Measurements from ENCODE around the gene ATP10D.

Gene ATP10D

GRCh38 chr4:47562297-47562696 lies 77.2 kb downstream of the ATP10D start:
- H3K9me3 ChIP-seq (ENCODE audit: control insufficient read depth, insufficient read depth, low read length): no peaks in the 10 kb centered on the region
- no peaks in the 10 kb centered on the region for H3K36me3 ChIP-seq (ENCODE audit: control insufficient read depth, insufficient read depth, low read length)
- no peaks in the 10 kb centered on the region for H3K27me3 ChIP-seq (ENCODE audit: control insufficient read depth, insufficient read depth, low read length)
- H3K4me3 ChIP-seq (ENCODE audit: low read depth, low read length): no peak overlapping the region
- H3K4me1 ChIP-seq (ENCODE audit: control insufficient read depth, insufficient read depth, low read length): no peaks in the 10 kb centered on the region
- no peak overlapping the region for H3K9ac ChIP-seq (ENCODE audit: low read depth, low read length)

GRCh38 chr4:47566566-47566965 lies 81.5 kb downstream of the ATP10D start:
- no peaks in the 10 kb centered on the region for H3K27me3 ChIP-seq (ENCODE audit: control insufficient read depth, insufficient read depth, low read length)
- no peak overlapping the region for H3K4me3 ChIP-seq (ENCODE audit: low read depth, low read length)
- no peaks in the 10 kb centered on the region for H3K9me3 ChIP-seq (ENCODE audit: control insufficient read depth, insufficient read depth, low read length)
- H3K4me1 ChIP-seq (ENCODE audit: control insufficient read depth, insufficient read depth, low read length): no peaks in the 10 kb centered on the region
- H3K36me3 ChIP-seq (ENCODE audit: control insufficient read depth, insufficient read depth, low read length): no peaks in the 10 kb centered on the region
- H3K9ac ChIP-seq (ENCODE audit: low read depth, low read length): no peak overlapping the region

DNA sequence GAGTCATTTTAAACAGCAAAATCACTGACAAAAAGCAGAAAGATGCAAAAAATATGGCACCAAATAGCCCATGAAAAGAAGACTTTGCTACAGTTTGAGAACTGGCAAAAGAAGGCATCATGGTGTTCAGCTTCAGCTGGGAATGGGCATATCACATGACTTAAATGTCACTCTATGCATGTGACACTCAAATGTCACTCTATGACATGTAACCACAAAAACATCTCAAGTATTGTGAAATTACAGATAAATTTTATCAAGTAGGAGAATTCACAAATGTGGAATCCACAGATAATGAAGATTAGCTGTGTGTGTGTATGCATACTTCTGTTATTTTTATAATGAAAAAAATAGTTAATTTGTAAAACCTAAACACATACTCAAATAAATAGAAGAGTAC lies 81.9 kb downstream of the ATP10D start:
- no peaks in the 10 kb centered on the region for H3K4me1 ChIP-seq (ENCODE audit: control insufficient read depth, insufficient read depth, low read length)
- no peak overlapping the region for H3K4me3 ChIP-seq (ENCODE audit: low read depth, low read length)
- H3K9me3 ChIP-seq (ENCODE audit: control insufficient read depth, insufficient read depth, low read length): no peaks in the 10 kb centered on the region
- no peak overlapping the region for H3K9ac ChIP-seq (ENCODE audit: low read depth, low read length)
- H3K36me3 ChIP-seq (ENCODE audit: control insufficient read depth, insufficient read depth, low read length): no peaks in the 10 kb centered on the region
- no peaks in the 10 kb centered on the region for H3K27me3 ChIP-seq (ENCODE audit: control insufficient read depth, insufficient read depth, low read length)

DNA sequence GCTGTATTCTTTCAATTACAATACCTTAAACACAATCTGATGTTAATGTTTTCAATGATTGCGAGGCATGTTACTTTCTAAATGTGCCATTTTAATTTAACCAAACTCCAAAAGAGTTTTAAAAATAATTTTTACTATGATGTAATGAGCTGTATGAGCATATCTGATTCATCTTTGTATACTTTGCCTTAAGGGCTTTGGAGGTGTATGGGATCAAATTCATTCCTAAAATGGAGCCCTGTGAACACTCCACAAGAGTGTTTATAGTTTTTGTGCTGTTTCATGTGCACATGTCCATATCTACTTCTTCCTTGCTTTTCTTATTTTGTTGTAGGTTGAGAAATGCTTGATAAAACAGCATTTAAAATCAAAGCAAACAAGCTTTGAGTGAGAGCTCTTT lies 82.4 kb downstream of the ATP10D start:
- Histone ChIP-seq H3K4me1 (ENCODE audit: control insufficient read depth, insufficient read depth, low read length) (no peaks in the 10 kb centered on the region), H3K4me3 (ENCODE audit: low read depth, low read length) (no peak overlapping the region), H3K9ac (ENCODE audit: low read depth, low read length) (no peak overlapping the region), H3K9me3 (ENCODE audit: control insufficient read depth, insufficient read depth, low read length) (no peaks in the 10 kb centered on the region), H3K27me3 (ENCODE audit: control insufficient read depth, insufficient read depth, low read length) (no peaks in the 10 kb centered on the region), H3K36me3 (ENCODE audit: control insufficient read depth, insufficient read depth, low read length) (no peaks in the 10 kb centered on the region)

- Histone ChIP-seq H3K9me3 (ENCODE audit: control insufficient read depth, insufficient read depth, low read length) (no peaks in the 10 kb centered on the region), H3K4me1 (ENCODE audit: control insufficient read depth, insufficient read depth, low read length) (no peaks in the 10 kb centered on the region), H3K9ac (ENCODE audit: low read depth, low read length) (no peak overlapping the region), H3K27me3 (ENCODE audit: control insufficient read depth, insufficient read depth, low read length) (no peaks in the 10 kb centered on the region), H3K36me3 (ENCODE audit: control insufficient read depth, insufficient read depth, low read length) (no peaks in the 10 kb centered on the region), H3K4me3 (ENCODE audit: low read depth, low read length) (no peak overlapping the region)
Measured at GRCh38 chr4:47570816-47571215, 85.7 kb downstream of the ATP10D start.

DNA sequence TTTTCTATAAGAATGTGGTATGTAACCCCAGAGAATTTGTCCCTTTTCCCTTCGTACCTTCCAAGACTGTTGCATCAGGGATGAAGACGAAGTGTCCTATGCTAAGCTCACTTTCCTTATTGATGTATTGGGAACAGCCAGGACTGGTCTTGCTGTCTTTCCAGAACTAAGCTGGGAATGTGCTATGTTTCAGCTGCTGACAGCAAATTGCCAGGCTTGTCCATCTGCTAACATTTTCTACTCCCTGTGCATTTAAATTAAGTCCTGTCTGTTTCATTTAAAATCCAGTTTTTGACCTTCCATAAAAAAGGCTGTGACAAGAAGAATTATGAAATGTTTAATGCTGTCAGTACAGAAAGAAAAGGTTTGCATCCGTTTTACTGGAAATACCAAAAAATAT lies 87.9 kb downstream of the ATP10D start:
- H3K36me3 ChIP-seq (ENCODE audit: control insufficient read depth, insufficient read depth, low read length): no peaks in the 10 kb centered on the region

GRCh38 chr4:47577779-47578553 lies 92.9 kb downstream of the ATP10D start:
- no peak overlapping the region for H3K9ac ChIP-seq (ENCODE audit: low read depth, low read length)

More for the DNA sequence above, 87.9 kb downstream of the ATP10D start:
- Histone ChIP-seq H3K9me3 (ENCODE audit: control insufficient read depth, insufficient read depth, low read length) (no peaks in the 10 kb centered on the region), H3K27me3 (ENCODE audit: control insufficient read depth, insufficient read depth, low read length) (no peaks in the 10 kb centered on the region), H3K4me1 (ENCODE audit: control insufficient read depth, insufficient read depth, low read length) (no peaks in the 10 kb centered on the region), H3K4me3 (ENCODE audit: low read depth, low read length) (no peak overlapping the region), H3K9ac (ENCODE audit: low read depth, low read length) (no peak overlapping the region)

GRCh38 chr4:47579235-47579634 lies 94.2 kb downstream of the ATP10D start:
- H3K9me3 ChIP-seq (ENCODE audit: control insufficient read depth, insufficient read depth, low read length): no peaks in the 10 kb centered on the region
- no peak overlapping the region for H3K4me3 ChIP-seq (ENCODE audit: low read depth, low read length)
- no peak overlapping the region for H3K9ac ChIP-seq (ENCODE audit: low read depth, low read length)
- H3K4me1 ChIP-seq (ENCODE audit: control insufficient read depth, insufficient read depth, low read length): no peaks in the 10 kb centered on the region
- H3K27me3 ChIP-seq (ENCODE audit: control insufficient read depth, insufficient read depth, low read length): no peaks in the 10 kb centered on the region
- no peaks in the 10 kb centered on the region for H3K36me3 ChIP-seq (ENCODE audit: control insufficient read depth, insufficient read depth, low read length)

More at GRCh38 chr4:47577779-47578553, 92.9 kb downstream of the ATP10D start:
- Histone ChIP-seq H3K9me3 (ENCODE audit: control insufficient read depth, insufficient read depth, low read length) (no peaks in the 10 kb centered on the region), H3K4me1 (ENCODE audit: control insufficient read depth, insufficient read depth, low read length) (no peaks in the 10 kb centered on the region), H3K4me3 (ENCODE audit: low read depth, low read length) (no peak overlapping the region), H3K36me3 (ENCODE audit: control insufficient read depth, insufficient read depth, low read length) (no peaks in the 10 kb centered on the region), H3K27me3 (ENCODE audit: control insufficient read depth, insufficient read depth, low read length) (no peaks in the 10 kb centered on the region)

GRCh38 chr4:47590325-47590724 lies 105.2 kb downstream of the ATP10D start:
- Histone ChIP-seq H3K27me3 (ENCODE audit: control insufficient read depth, insufficient read depth, low read length) (no peaks in the 10 kb centered on the region), H3K4me1 (ENCODE audit: control insufficient read depth, insufficient read depth, low read length) (no peaks in the 10 kb centered on the region), H3K9ac (ENCODE audit: low read depth, low read length) (no peak overlapping the region), H3K9me3 (ENCODE audit: control insufficient read depth, insufficient read depth, low read length) (no peaks in the 10 kb centered on the region), H3K4me3 (ENCODE audit: low read depth, low read length) (no peak overlapping the region), H3K36me3 (ENCODE audit: control insufficient read depth, insufficient read depth, low read length) (no peaks in the 10 kb centered on the region)

GRCh38 chr4:47597696-47598095 lies 112.6 kb downstream of the ATP10D start:
- Histone ChIP-seq H3K9ac (ENCODE audit: low read depth, low read length) (no peak overlapping the region), H3K27me3 (ENCODE audit: control insufficient read depth, insufficient read depth, low read length) (no peaks in the 10 kb centered on the region), H3K4me3 (ENCODE audit: low read depth, low read length) (no peak overlapping the region), H3K36me3 (ENCODE audit: control insufficient read depth, insufficient read depth, low read length) (no peaks in the 10 kb centered on the region), H3K9me3 (ENCODE audit: control insufficient read depth, insufficient read depth, low read length) (no peaks in the 10 kb centered on the region), H3K4me1 (ENCODE audit: control insufficient read depth, insufficient read depth, low read length) (no peaks in the 10 kb centered on the region)

DNA sequence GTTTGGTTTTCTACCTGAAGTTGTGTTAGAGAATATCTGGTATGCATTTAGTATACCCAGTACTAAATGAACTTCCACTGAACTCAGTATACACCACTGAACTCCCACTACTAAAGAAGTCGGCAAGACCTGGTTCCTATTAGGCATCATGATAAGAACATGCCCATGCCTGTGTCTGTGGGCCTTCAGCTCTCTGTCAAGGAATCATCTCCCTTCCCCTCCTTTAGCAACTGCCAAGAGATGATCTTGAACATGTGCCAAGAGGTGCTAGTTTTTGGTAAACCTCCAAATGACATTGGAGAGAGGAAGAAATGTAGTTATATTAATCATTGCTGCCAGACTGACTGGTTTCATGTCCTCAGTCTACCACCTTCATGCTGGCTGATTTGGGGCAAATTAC lies 113.2 kb downstream of the ATP10D start:
- no peaks in the 10 kb centered on the region for H3K4me1 ChIP-seq (ENCODE audit: control insufficient read depth, insufficient read depth, low read length)
- no peaks in the 10 kb centered on the region for H3K36me3 ChIP-seq (ENCODE audit: control insufficient read depth, insufficient read depth, low read length)
- H3K4me3 ChIP-seq (ENCODE audit: low read depth, low read length): no peak overlapping the region
- H3K27me3 ChIP-seq (ENCODE audit: control insufficient read depth, insufficient read depth, low read length): no peaks in the 10 kb centered on the region
- H3K9me3 ChIP-seq (ENCODE audit: control insufficient read depth, insufficient read depth, low read length): no peaks in the 10 kb centered on the region
- no peak overlapping the region for H3K9ac ChIP-seq (ENCODE audit: low read depth, low read length)

DNA sequence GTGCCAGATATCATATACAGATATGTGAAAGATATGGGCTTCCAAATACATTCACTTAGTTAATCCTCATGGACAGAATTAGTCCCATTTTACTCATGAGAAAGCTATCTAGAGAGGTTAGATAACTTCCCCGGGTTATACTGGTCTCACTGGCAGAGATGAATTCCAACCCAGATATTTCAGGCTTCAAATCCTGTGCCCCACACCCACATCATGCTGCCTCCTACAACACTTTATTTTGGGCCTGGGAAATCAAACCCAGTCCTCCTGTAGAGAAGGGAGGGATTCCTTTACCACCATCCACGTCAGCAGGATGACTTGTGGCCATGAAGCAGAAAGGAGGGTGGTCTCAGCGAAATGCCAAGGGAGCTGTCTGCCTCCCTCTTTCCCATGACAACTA lies 113.8 kb downstream of the ATP10D start:
- Histone ChIP-seq H3K9me3 (ENCODE audit: control insufficient read depth, insufficient read depth, low read length) (no peaks in the 10 kb centered on the region), H3K4me3 (ENCODE audit: low read depth, low read length) (no peak overlapping the region), H3K4me1 (ENCODE audit: control insufficient read depth, insufficient read depth, low read length) (no peaks in the 10 kb centered on the region), H3K36me3 (ENCODE audit: control insufficient read depth, insufficient read depth, low read length) (no peaks in the 10 kb centered on the region), H3K9ac (ENCODE audit: low read depth, low read length) (no peak overlapping the region), H3K27me3 (ENCODE audit: control insufficient read depth, insufficient read depth, low read length) (no peaks in the 10 kb centered on the region)

Measured in iPS-15b (cell line).